Islet precursor cell (in vitro differentiated cells): ENCODE data around the gene HS1BP3.

Experiments
- DNase-seq: peaks from one replicate; pipeline ENCODE4 v3.0.0-alpha.2; 2018

HS1BP3 gene

GRCh38 chr2:20567926-20568179, 83.0 kb downstream of the HS1BP3 start:
- DNase-seq = no peak
